Astrocyte (in vitro differentiated cells and primary cell): ENCODE measurements around the gene PLG. TPM values are rescaled to one million over a fixed set of nuclear protein-coding genes. Genes with fewer than 3 reads are reported as not detected.
"Not testable (repeated sequence)": the region's sequence is repeated elsewhere in the genome, so short reads cannot be mapped to it uniquely, and the experiment has no call there.

Experiments
- DNase-seq: peaks from one replicate; pipeline ENCODE4 v3.0.0-alpha.2; 2010; ENCODE audit warnings: low read depth
- FAIRE-seq: peaks from 2 replicates; lab custom pipeline; 2011; peaks lifted over from hg19 to GRCh38; lab: Jason Lieb, UNC
- H2AFZ ChIP-seq: 2 replicates; pipeline ENCODE4 v1.6.0; 2012; ENCODE audit warnings: low read depth, low read length, inconsistent platforms
- H3K27ac ChIP-seq: 2 replicates; pipeline ENCODE4 v1.5.1; 2011; ENCODE audit warnings: low read depth, low read length, inconsistent platforms
- H3K27me3 ChIP-seq: 2 replicates; pipeline ENCODE4 v1.6.0; 2011; ENCODE audit warnings: low read length, inconsistent platforms; ENCODE audit not compliant: insufficient read depth
- H3K36me3 ChIP-seq: 2 replicates; pipeline ENCODE4 v1.5.1; 2011; ENCODE audit warnings: low read length, inconsistent platforms; ENCODE audit not compliant: insufficient read depth
- H3K4me1 ChIP-seq: 2 replicates; pipeline ENCODE4 v1.5.1; 2011; ENCODE audit warnings: low read length, inconsistent platforms; ENCODE audit not compliant: insufficient read depth
- H3K4me2 ChIP-seq: 2 replicates; pipeline ENCODE4 v1.6.0; 2012; ENCODE audit warnings: low read length, inconsistent platforms
- H3K4me3 ChIP-seq: 2 replicates; pipeline ENCODE4 v1.5.1; 2011; ENCODE audit warnings: low read depth, mild to moderate bottlenecking, low read length, inconsistent platforms; ENCODE audit not compliant: insufficient read depth
- H3K79me2 ChIP-seq: 2 replicates; pipeline ENCODE4 v1.6.0; 2012; ENCODE audit warnings: mild to moderate bottlenecking, low read length, inconsistent platforms; ENCODE audit not compliant: insufficient read depth
- H3K9ac ChIP-seq: 2 replicates; pipeline ENCODE4 v1.6.0; 2012; ENCODE audit warnings: mild to moderate bottlenecking, low read length, inconsistent platforms
- H3K9me3 ChIP-seq: 2 replicates; pipeline ENCODE4 v1.5.1; 2012; ENCODE audit warnings: low read depth, mild to moderate bottlenecking, low read length, inconsistent platforms; ENCODE audit not compliant: insufficient read depth
- H4K20me1 ChIP-seq: 2 replicates; pipeline ENCODE4 v1.6.0; 2012; ENCODE audit warnings: low read length, inconsistent platforms; ENCODE audit not compliant: insufficient read depth
- H3K27ac Mint-ChIP-seq: one replicate; pipeline ENCODE4 v1.8.0; 2021; ENCODE audit warnings: mild to moderate bottlenecking, mixed read lengths; ENCODE audit not compliant: unreplicated experiment
- H3K27me3 Mint-ChIP-seq: one replicate; pipeline ENCODE4 v1.8.0; 2021; ENCODE audit warnings: low read depth, mixed read lengths; ENCODE audit not compliant: unreplicated experiment
- H3K36me3 Mint-ChIP-seq: one replicate; pipeline ENCODE4 v1.8.0; 2021; ENCODE audit warnings: low read depth, mixed read lengths; ENCODE audit not compliant: unreplicated experiment
- H3K4me1 Mint-ChIP-seq: one replicate; pipeline ENCODE4 v1.8.0; 2021; ENCODE audit warnings: low read depth, mixed read lengths; ENCODE audit not compliant: unreplicated experiment
- H3K4me3 Mint-ChIP-seq: one replicate; pipeline ENCODE4 v1.8.0; 2021; ENCODE audit warnings: mild to moderate bottlenecking, moderate library complexity, mixed read lengths; ENCODE audit not compliant: unreplicated experiment
- H3K9me3 Mint-ChIP-seq: one replicate; pipeline ENCODE4 v1.8.0; 2021; ENCODE audit warnings: mild to moderate bottlenecking, mixed read lengths; ENCODE audit not compliant: unreplicated experiment
- CTCF ChIP-seq: IDR thresholded peaks from 2 replicates; pipeline ENCODE4 v1.5.1; 2011; ENCODE audit warnings: low read depth, mild to moderate bottlenecking, inconsistent platforms, low read length, moderate library complexity; ENCODE audit not compliant: insufficient read depth
- EZH2 ChIP-seq: IDR thresholded peaks from 2 replicates; pipeline ENCODE4 v1.6.1; 2012; ENCODE audit warnings: mild to moderate bottlenecking, low read length, inconsistent platforms; ENCODE audit not compliant: insufficient read depth
- total RNA-seq: library from RNA; stranded (reverse); gene quantifications from 2 replicates; pipeline ENCODE4 v1.2.1, GENCODE V29; 2021

The PLG gene
- total RNA-seq, 1 donor from 2014 or later: 0.16 TPM

GRCh38 chr6:160742090-160742489 lies 40.0 kb downstream of the PLG start:
- H3K36me3 ChIP-seq: no peaks in the 10 kb centered on the region
- H4K20me1 ChIP-seq: no peaks in the 10 kb centered on the region
- no peaks in the 10 kb centered on the region for H3K4me1 Mint-ChIP-seq
- H3K9me3 ChIP-seq: peaks cover 2% of the 10 kb centered on the region
- H3K4me2 ChIP-seq: no peak overlapping the region
- no peak overlapping the region for H3K27ac ChIP-seq
- no peak overlapping the region for H3K4me3 ChIP-seq
- peaks cover 6% of the 10 kb centered on the region for H3K27me3 Mint-ChIP-seq
- H3K9ac ChIP-seq: no peak overlapping the region
- no peaks in the 10 kb centered on the region for H3K79me2 ChIP-seq
- no peak overlapping the region for H2AFZ ChIP-seq
- no peak for DNase-seq
- no peaks in the 10 kb centered on the region for H3K27me3 ChIP-seq
- peaks cover 12% of the 10 kb centered on the region for H3K9me3 Mint-ChIP-seq
- FAIRE-seq: no peak
- H3K36me3 Mint-ChIP-seq: no peaks in the 10 kb centered on the region
- H3K4me1 ChIP-seq: no peaks in the 10 kb centered on the region
- TF ChIP-seq CTCF: no peak
- no peak for TF ChIP-seq EZH2
- H3K27ac Mint-ChIP-seq: no peak overlapping the region
- H3K4me3 Mint-ChIP-seq: no peak overlapping the region

DNA sequence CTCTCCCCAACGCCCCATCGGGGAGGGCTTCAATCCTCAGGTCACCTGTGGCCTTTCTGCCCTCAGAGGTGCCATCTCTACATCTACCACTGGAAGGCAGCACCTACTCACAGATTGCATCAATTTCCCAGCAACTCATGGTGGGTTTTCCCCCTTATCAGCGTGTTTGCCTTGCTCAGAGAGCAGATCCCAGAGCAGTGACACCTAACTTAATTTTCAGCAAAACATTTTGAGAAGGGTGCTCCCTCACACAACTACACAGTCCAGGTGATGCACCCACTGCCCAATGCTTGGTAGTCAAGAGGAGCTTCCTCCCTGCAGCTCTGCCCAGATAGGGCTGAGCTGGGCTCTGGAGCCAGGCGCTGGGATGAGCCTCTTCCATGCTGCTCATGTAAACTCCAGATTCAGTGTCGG lies 48.2 kb downstream of the PLG start:
- Histone ChIP-seq H3K4me1 (no peaks in the 10 kb centered on the region), H3K27ac (no peak overlapping the region), H3K27me3 (no peaks in the 10 kb centered on the region), H3K4me2 (no peak overlapping the region), H3K9me3 (peaks cover 7% of the 10 kb centered on the region), H3K9ac (no peak overlapping the region), H3K79me2 (no peaks in the 10 kb centered on the region), H3K4me3 (no peak overlapping the region), H2AFZ (no peak overlapping the region), H3K36me3 (no peaks in the 10 kb centered on the region), H4K20me1 (no peaks in the 10 kb centered on the region)
- DNase-seq (no peak), FAIRE-seq (no peak)
- peaks cover 5% of the 10 kb centered on the region for H3K9me3 Mint-ChIP-seq
- no peak overlapping the region for H3K27ac Mint-ChIP-seq
- H3K36me3 Mint-ChIP-seq: no peaks in the 10 kb centered on the region
- no peak overlapping the region for H3K4me3 Mint-ChIP-seq
- TF ChIP-seq EZH2: no peak
- TF ChIP-seq CTCF: no peak
- H3K4me1 Mint-ChIP-seq: no peaks in the 10 kb centered on the region
- peaks cover 10% of the 10 kb centered on the region for H3K27me3 Mint-ChIP-seq

DNA sequence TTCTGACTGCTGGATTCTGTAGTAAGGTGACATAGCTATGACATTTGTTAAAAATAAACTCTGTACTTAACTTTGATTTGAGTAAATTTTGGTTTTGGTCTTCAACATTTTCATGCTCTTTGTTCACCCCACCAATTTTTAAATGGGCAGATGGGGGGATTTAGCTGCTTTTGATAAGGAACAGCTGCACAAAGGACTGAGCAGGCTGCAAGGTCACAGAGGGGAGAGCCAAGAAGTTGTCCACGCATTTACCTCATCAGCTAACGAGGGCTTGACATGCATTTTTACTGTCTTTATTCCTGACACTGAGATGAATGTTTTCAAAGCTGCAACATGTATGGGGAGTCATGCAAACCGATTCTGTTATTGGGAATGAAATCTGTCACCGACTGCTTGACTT lies 51.2 kb downstream of the PLG start:
- H3K27ac Mint-ChIP-seq, H3K36me3 ChIP-seq, FAIRE-seq, H4K20me1 ChIP-seq, H3K79me2 ChIP-seq, H3K9me3 Mint-ChIP-seq, H3K36me3 Mint-ChIP-seq, H3K27me3 ChIP-seq, H3K27ac ChIP-seq, H3K4me1 Mint-ChIP-seq, H3K9me3 ChIP-seq, H3K4me2 ChIP-seq, H3K9ac ChIP-seq, H3K4me3 Mint-ChIP-seq, H3K4me3 ChIP-seq, H3K4me1 ChIP-seq, DNase-seq, H2AFZ ChIP-seq: not testable (repeated sequence)
- H3K27me3 Mint-ChIP-seq: peaks cover 12% of the 10 kb centered on the region
